T-cell (primary cell): ENCODE results near the gene SETD4. TPM values are rescaled to one million over a fixed set of nuclear protein-coding genes. Genes with fewer than 3 reads are reported as not detected.

Source experiments
- ATAC-seq, 4 experiments: fragments of 200-7000 bp in 3 of 4; fragments of 150-1000 bp in 1 of 4; cut with Tn5 transposase; replicated peaks in 1 of 4; 1 replicate in 3 of 4; 2 replicates in 1 of 4; pipeline ENCODE4 v1.10.0; 2021; ENCODE audit warnings: moderate library complexity in 3 of 4, mild to moderate bottlenecking in 2 of 4, moderate number of reproducible peaks in 1 of 4
- CTCF ChIA-PET, 2 donors: fragments of 300-600 bp; sonication (Branson Sonifier 250); formaldehyde crosslinking; loops; one replicate each; lab custom pipeline; 2022; ENCODE audit warnings: antibody characterized with exemption in 2 of 2; lab: Charles Lee
- POLR2A ChIA-PET, 2 donors: fragments of 300-600 bp; sonication (Branson Sonifier 250); formaldehyde crosslinking; loops; one replicate each; lab custom pipeline; 2022; ENCODE audit warnings: antibody characterized with exemption in 2 of 2; lab: Charles Lee
- DNase-seq, 35 experiments: peaks; one replicate each; pipeline versions ENCODE4 v3.0.0 to v3.0.0-alpha.2; 2013 to 2023
- H3K27ac ChIP-seq: one replicate; pipeline ENCODE4 v1.5.1; 2013; ENCODE audit warnings: low read length
- H3K27me3 ChIP-seq, 2 experiments: replicated peaks in 1 of 2; 1 replicate in 1 of 2; 2 replicates in 1 of 2; pipeline versions ENCODE4 v1.6.1 to v1.7.0; 2013; ENCODE audit warnings: low read length in 1 of 2, mixed read lengths in 1 of 2; ENCODE audit not compliant: control insufficient read depth in 2 of 2, insufficient read depth in 2 of 2; ENCODE audit errors: extremely low read depth in 1 of 2
- H3K36me3 ChIP-seq, 2 donors: 1 replicate in 1 of 2; 2 replicates in 1 of 2; pipeline versions ENCODE4 v1.6.1 to v1.7.0; 2013; ENCODE audit warnings: low read length in 1 of 2; ENCODE audit not compliant: control insufficient read depth in 2 of 2, insufficient read depth in 1 of 2; ENCODE audit errors: extremely low read depth in 1 of 2
- H3K4me1 ChIP-seq, 2 experiments: 1 replicate in 1 of 2; 2 replicates in 1 of 2; pipeline versions ENCODE4 v1.6.1 to v1.7.0; 2013; ENCODE audit warnings: low read length in 2 of 2, mixed read lengths in 1 of 2; ENCODE audit not compliant: insufficient read depth in 2 of 2, control insufficient read depth in 1 of 2; ENCODE audit errors: extremely low read depth in 1 of 2
- H3K4me3 ChIP-seq, 2 donors: 1 replicate in 1 of 2; 2 replicates in 1 of 2; pipeline versions ENCODE4 v1.5.1 to v1.7.0; 2013; ENCODE audit warnings: mild to moderate bottlenecking in 2 of 2, low read length in 1 of 2, moderate library complexity in 1 of 2; ENCODE audit not compliant: control insufficient read depth in 1 of 2; ENCODE audit errors: extremely low read depth in 1 of 2
- H3K9me3 ChIP-seq: 2 replicates; pipeline ENCODE4 v1.7.0; 2013
- H3K27ac Mint-ChIP-seq, 2 donors: one replicate each; pipeline ENCODE4 v1.8.0; 2020 to 2021; ENCODE audit warnings: mild to moderate bottlenecking in 2 of 2, mixed read lengths in 2 of 2
- H3K27me3 Mint-ChIP-seq, 2 donors: one replicate each; pipeline ENCODE4 v1.8.0; 2021 to 2022; ENCODE audit warnings: mixed read lengths in 2 of 2
- H3K36me3 Mint-ChIP-seq: one replicate; pipeline ENCODE4 v1.8.0; 2021; ENCODE audit warnings: mixed read lengths
- H3K4me1 Mint-ChIP-seq, 3 donors: one replicate each; pipeline ENCODE4 v1.8.0; 2020 to 2022; ENCODE audit warnings: mixed read lengths in 3 of 3, mild to moderate bottlenecking in 1 of 3
- H3K4me3 Mint-ChIP-seq, 3 donors: one replicate each; pipeline ENCODE4 v1.8.0; 2020 to 2022; ENCODE audit warnings: mild to moderate bottlenecking in 3 of 3, mixed read lengths in 3 of 3, moderate library complexity in 3 of 3
- H3K9me3 Mint-ChIP-seq, 3 donors: one replicate each; pipeline ENCODE4 v1.8.0; 2020 to 2022; ENCODE audit warnings: mixed read lengths in 3 of 3
- whole genome bisulfite sequencing: methylation state at CpG from one replicate; pipeline ENCODE4 v1.1.5; 2013; ENCODE audit warnings: missing lambda C conversion rate; ENCODE audit not compliant: insufficient coverage; 5-methylcytosine and 5-hydroxymethylcytosine counted together
- total RNA-seq, 35 experiments: library from RNA in 6 of 35; stranded (reverse) in 6 of 35; fragments of 120-200 nt in 1 of 35; gene quantifications; one replicate each; pipeline versions ENCODE4 v1.2.1 to v1.2.4 and lab custom pipeline; 2013 to 2026

Gene SETD4
- total RNA-seq, 5 donors from 2014 or later (not counting 1 experiment from before 2014, with no cell fraction given): 16.5 to 36.4 (median 30.3) TPM

- Histone ChIP-seq H3K4me1 (no peaks in the 10 kb centered on the region), H3K4me3 (no peak overlapping the region), H3K9me3 (no peaks in the 10 kb centered on the region), H3K27me3 (no peaks in the 10 kb centered on the region), H3K36me3 (peaks cover 8 to 74% of the 10 kb centered on the region in 2 donors), H3K27ac (no peak overlapping the region)
- H3K27ac Mint-ChIP-seq: no peak overlapping the region
- WGBS: 94% methylated on average over 11 of the region's 17 CpGs
- H3K36me3 Mint-ChIP-seq: peaks cover 59% of the 10 kb centered on the region
- H3K9me3 Mint-ChIP-seq: no peaks in the 10 kb centered on the region
- ChIA-PET POLR2A (no interaction called here), CTCF (no interaction called here)
- no peak overlapping the region for H3K4me3 Mint-ChIP-seq
- H3K27me3 Mint-ChIP-seq: no peaks in the 10 kb centered on the region
- no peaks in the 10 kb centered on the region for H3K4me1 Mint-ChIP-seq
- ATAC-seq: no peak
- DNase-seq: no peak
Observed at GRCh38 chr21:36038701-36039497, 21.4 kb downstream of the SETD4 start.

- POLR2A ChIA-PET: no interaction called here
- Histone ChIP-seq H3K4me1 (no peaks in the 10 kb centered on the region), H3K36me3 (peaks cover 12 to 49% of the 10 kb centered on the region in 2 donors), H3K27ac (no peak overlapping the region), H3K9me3 (no peaks in the 10 kb centered on the region), H3K4me3 (no peak overlapping the region), H3K27me3 (no peaks in the 10 kb centered on the region)
- ATAC-seq: no peak
- no peak overlapping the region for H3K27ac Mint-ChIP-seq
- no peaks in the 10 kb centered on the region for H3K27me3 Mint-ChIP-seq
- H3K9me3 Mint-ChIP-seq: no peaks in the 10 kb centered on the region
- no peak overlapping the region for H3K4me3 Mint-ChIP-seq
- DNase-seq: no peak
- CTCF ChIA-PET: no interaction called here
- H3K36me3 Mint-ChIP-seq: peaks cover 48% of the 10 kb centered on the region
- 92% methylated on average over 10 of the region's 10 CpGs for WGBS
- H3K4me1 Mint-ChIP-seq: no peaks in the 10 kb centered on the region
Observed at GRCh38 chr21:36035381-36035791, 24.9 kb downstream of the SETD4 start.

- Mint-ChIP-seq H3K4me3 (no peak overlapping the region), H3K27me3 (no peaks in the 10 kb centered on the region), H3K4me1 (no peaks in the 10 kb centered on the region), H3K36me3 (peaks cover 40% of the 10 kb centered on the region), H3K9me3 (no peaks in the 10 kb centered on the region), H3K27ac (no peak overlapping the region)
- Histone ChIP-seq H3K27me3 (no peaks in the 10 kb centered on the region), H3K4me3 (no peak overlapping the region), H3K9me3 (no peaks in the 10 kb centered on the region), H3K4me1 (no peaks in the 10 kb centered on the region), H3K27ac (no peak overlapping the region), H3K36me3 (peaks cover 12 to 38% of the 10 kb centered on the region in 2 donors)
- CTCF ChIA-PET: no interaction called here
- POLR2A ChIA-PET: interaction anchor here in 1 of 2 donors (0.7 kb wide), 1 partner anchor 1278 kb away, joined by 5 read pairs; no protein-coding TSS in a partner anchor
- 95% methylated on average over 10 of the region's 16 CpGs for WGBS
- ATAC-seq (no peak), DNase-seq (no peak)
Observed at GRCh38 chr21:36034211-36034913, 26.0 kb downstream of the SETD4 start.

GRCh38 chr21:36032647-36033406 lies 27.5 kb downstream of the SETD4 start:
- 97% methylated on average over 21 of the region's 28 CpGs for WGBS
- Mint-ChIP-seq H3K36me3 (peaks cover 25% of the 10 kb centered on the region), H3K27ac (no peak overlapping the region), H3K9me3 (no peaks in the 10 kb centered on the region), H3K4me3 (no peak overlapping the region), H3K27me3 (no peaks in the 10 kb centered on the region), H3K4me1 (peaks cover 4 to 6% (median 6%) of the 10 kb centered on the region in 3 donors)
- no peak for DNase-seq
- no peak for ATAC-seq
- H3K27me3 ChIP-seq: peaks cover 0 to 2% of the 10 kb centered on the region in 2 experiments
- no peak overlapping the region for H3K27ac ChIP-seq
- peaks cover 0 to 5% of the 10 kb centered on the region in 2 experiments for H3K4me1 ChIP-seq
- no peaks in the 10 kb centered on the region for H3K9me3 ChIP-seq
- peaks cover 12 to 24% of the 10 kb centered on the region in 2 donors for H3K36me3 ChIP-seq
- H3K4me3 ChIP-seq: no peak overlapping the region
- ChIA-PET POLR2A (no interaction called here), CTCF (no interaction called here)

- Histone ChIP-seq H3K4me3 (no peak overlapping the region), H3K9me3 (no peaks in the 10 kb centered on the region), H3K27me3 (peaks cover 0 to 2% of the 10 kb centered on the region in 2 experiments), H3K27ac (no peak overlapping the region), H3K4me1 (peaks cover 0 to 5% of the 10 kb centered on the region in 2 experiments), H3K36me3 (peaks cover 11 to 12% of the 10 kb centered on the region in 2 donors)
- H3K27ac Mint-ChIP-seq: no peak overlapping the region
- H3K4me1 Mint-ChIP-seq: peaks cover 4 to 6% (median 6%) of the 10 kb centered on the region in 3 donors
- H3K9me3 Mint-ChIP-seq: no peaks in the 10 kb centered on the region
- no peak overlapping the region for H3K4me3 Mint-ChIP-seq
- peaks cover 16% of the 10 kb centered on the region for H3K36me3 Mint-ChIP-seq
- CTCF ChIA-PET: interaction anchor here (0.5 to 0.8 kb wide), 3 partner anchors 34 to 1349 kb away, joined by 4 to 7 read pairs (median 6); no protein-coding TSS in a partner anchor
- no peaks in the 10 kb centered on the region for H3K27me3 Mint-ChIP-seq
- ATAC-seq (no peak), DNase-seq (no peak)
- 92% methylated on average over 10 of the region's 16 CpGs for WGBS
- POLR2A ChIA-PET: no interaction called here
Observed at GRCh38 chr21:36030581-36031189, 29.6 kb downstream of the SETD4 start.
